Middle frontal gyrus (tissue), 1 donor: ENCODE results near the gene ABCB11.

Source experiments
- DNase-seq: peaks from one replicate; pipeline ENCODE4 v3.0.0-alpha.2; 2015; ENCODE audit warnings: low spot score; ENCODE audit errors: extremely low spot score

The ABCB11 gene

DNA sequence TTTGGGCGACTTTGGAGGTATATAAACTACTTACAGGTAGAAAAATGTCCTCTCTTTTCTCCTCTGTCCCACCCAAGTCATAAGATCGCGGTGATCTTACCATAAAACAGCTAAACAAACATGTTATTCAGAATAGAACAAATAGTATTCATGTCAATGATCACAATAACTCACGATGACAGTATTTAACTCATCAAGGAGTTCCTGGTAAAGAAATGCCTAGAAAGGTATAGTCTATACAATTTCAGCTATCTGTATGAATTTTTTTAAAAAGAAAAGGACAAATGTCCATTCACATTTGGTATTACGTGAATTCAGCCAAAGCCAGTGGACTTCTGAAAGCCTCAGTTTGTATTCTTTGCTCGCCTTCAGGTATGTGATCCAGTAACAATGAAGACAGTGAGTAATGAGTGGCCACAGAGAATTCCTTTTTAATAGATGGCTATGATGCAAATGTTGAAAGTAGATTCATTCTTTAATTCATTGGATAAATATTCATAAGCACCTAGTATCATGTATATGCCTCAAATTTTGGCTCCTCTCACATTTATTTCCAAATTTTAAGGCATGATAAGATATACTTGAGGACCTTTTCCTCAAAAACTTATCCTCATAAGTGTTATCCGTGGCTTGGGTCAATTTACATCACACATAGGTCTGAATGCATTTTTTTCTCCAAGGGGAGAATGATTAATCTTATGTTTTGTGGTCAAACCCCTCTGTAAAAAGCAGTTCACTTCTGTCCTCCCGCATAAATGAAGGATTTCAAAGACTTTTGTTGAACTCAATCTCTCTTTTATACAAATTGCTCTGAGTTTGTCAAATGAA, 20.3 kb downstream of the ABCB11 start:
- no peak for DNase-seq

DNA sequence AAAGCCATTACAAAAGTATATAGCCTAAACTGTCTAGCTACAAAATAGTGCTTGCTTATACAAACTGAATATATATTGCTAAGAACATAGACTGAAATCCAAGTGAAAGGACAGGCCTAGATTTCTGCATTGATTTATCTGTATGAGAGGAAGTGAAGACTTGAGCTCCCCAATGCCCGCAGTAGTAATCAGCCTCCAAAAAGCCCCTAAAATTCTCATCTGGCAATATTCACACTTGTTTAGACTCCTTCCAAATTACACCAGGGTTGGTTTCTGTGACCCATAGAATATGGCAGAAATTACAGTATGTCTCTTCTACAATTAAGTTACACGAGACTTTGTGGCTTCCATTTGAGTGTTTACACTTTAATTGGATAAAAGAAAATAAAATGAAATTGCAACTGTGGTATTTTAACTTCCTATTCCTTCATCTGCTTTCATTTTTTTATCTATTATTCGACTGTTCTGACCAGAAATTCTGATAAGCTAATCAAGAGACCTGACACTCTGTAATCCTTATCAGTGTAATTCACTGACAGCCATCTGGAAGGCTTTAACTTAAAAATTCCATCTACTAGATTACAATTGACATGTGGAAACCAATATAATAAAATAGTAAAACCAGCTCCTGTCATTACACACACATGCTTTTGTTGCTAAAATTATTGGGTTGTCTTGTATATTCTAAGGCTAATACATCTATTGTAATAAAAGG, 21.1 kb downstream of the ABCB11 start:
- DNase-seq: no peak

DNA sequence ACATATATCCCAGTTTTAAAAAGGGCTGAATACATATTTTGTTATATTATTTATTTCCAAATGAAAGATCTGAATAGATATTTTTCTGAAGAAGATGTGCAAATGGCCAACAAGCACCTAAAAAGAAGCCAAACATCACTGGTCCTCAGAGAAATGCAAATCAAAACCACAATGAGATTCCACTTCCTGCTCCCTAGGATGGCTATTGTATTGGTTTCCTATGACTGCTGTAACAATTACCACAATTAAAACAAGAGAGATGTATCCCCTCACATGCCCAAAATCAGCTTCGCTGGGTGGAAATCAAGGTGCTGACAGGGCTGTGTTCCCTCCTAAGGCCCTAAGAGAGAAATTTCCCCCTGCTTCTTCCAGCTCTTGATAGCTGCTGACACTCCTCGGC, 23.2 kb downstream of the ABCB11 start:
- no peak for DNase-seq

DNA sequence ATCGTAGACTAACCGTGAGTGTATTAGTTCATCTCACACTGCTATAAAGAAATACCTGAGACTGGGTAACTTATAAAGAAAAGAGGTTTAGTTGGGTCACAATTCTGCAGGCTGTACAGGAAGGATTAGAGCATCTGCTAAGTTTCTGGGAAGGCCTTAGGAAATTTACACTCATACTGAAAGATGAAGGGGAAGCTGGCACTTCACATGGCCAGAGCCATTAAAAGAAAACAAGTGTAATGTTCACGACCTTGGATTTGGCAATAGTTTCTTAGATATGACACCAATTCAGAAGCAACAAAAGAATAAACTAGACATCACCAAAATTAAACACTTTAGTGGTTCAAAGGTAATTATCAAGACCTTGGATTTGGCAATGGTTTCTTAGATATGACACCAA, 23.8 kb downstream of the ABCB11 start:
- DNase-seq: no peak

DNA sequence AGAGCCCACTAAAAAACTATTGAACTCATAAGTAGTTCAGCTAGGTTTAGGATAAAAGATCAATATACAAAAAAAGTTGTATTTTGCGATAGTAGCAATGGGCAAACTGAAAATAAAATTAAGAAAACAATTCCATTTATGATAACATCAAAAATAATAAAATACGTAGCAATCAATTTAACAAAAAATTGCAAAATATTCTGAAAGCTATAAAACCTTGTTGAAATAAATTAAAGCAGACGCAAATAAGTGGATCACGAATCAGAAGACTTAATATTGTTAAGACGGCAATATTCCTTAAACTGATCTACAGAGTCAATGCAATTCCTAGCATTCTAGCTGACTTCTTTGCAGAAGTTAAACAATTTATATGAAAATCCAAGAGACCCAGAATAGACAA, 24.5 kb downstream of the ABCB11 start:
- no peak for DNase-seq

DNA sequence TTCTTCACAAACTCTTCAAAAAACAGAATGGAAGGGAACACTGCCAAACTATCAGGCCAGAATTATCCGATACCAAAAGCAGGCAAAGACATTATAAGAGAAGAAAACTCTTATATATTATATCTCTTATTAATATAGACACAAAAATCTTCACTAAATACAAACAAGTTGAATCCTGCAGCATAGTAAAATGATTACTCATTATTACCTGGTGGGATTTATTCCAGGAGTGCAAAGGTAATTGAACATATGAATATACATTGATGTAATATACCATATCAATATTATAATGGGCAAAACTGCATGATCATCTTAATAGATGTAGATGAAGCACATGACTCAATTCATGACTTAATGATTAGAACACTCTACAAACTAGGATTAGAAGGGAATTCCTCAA, 25.1 kb downstream of the ABCB11 start:
- no peak for DNase-seq

DNA sequence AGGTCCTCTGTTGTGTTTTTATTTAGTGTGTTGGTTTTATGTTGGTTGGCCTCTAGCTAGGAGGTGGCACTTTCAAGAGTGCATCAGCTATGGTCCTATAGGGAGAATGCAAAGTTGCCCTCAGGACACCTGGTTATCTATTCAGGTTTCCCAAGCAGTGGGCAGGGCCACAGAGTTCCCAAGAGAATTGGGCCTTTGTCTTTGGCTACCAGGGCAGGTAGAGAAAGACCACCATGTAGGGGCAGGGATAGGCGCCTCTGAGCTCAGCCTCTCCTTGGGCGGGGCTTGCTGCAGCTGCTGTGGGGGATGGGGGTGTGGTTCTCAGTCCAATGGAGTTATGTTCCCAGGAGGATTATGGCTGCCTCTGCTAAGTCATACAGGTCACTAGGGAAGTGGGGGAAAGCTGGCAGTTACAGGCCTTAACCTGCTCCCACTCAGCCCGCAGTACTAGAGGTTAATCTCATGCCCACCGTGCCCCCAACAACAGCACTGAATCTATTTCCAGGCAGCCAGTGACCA, 26.0 kb downstream of the ABCB11 start:
- no peak for DNase-seq

DNA sequence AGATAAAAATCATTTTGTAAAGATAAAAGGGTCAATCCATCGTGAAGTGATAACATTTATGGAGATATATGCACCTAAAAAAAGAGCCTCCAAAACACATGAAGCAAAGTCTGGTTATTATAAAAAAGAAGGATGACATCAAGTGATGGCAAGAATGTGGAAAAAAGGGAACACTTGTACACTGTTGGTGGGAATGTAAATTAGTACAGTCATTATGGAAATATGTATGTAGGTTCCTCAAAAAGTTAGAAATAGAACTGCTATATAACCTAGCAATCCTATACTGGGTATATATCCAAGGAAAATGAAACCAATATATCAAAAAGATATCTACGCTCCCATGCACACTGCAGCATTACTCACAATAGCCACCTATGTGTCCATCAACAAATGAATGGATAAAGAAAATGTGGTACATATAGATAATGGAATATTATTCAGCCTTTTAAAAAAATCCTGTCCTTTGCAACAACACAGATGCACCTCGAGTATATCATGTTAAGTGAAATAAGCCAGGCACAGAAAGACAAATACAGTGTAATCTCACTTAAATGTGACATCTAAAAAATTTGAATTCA, 28.9 kb downstream of the ABCB11 start:
- no peak for DNase-seq

DNA sequence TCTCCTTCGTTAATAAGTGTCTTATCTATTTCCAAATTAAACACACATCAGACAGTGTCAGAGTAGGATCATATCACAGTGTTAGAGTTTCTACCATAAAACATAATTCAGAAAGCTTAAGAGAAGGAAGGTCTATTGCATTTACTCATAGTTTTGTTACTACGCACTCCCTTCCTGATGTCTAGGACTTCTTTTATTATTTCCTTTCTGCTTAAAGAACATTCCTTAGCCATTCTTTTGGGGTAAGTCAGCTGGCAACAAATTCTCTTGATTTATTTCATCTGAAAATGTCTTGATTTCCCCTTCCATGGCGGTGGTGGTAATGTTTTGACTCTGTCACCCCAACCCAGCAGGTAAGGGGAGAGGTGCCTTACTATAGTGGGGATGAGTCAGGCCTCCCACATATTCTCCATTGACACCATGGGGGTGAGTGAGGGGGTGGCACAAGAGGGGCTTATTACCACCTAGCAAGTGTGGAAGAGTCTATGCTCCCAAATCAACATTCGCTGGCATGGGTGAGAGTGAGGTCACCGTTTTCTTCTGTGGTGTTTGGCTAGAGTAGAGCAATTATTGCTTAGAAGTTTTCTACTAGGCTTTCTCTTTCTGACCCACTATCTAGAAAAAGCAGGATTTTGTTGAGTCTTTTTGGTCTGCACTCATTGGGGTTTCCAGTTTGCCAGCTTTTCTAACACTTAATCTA, 29.9 kb downstream of the ABCB11 start:
- no peak for DNase-seq

DNA sequence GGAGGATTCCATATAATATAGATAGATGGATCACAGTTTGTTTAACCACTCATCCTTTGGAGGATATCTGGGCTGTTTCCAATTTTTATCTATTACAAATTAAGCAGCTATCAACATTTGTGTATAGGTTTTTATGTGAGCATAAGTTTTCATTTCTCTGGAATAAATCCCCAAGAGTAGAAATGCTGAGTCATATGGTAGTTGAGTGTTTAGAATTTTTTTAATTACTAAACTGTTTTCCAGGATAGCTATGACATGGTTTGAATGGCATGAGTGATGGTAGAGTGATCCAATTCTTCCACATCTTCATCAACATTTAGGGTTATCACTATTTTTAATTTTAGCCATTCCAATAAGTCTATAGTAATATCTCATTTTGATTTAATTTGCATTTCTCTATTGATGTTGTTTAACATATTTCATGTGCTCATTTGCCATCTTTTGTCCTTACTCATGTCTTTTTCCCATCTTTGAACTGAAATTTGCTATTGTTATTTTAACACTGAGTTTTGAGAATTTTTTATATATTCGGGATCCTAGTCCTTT, 31.4 kb downstream of the ABCB11 start:
- no peak for DNase-seq

DNA sequence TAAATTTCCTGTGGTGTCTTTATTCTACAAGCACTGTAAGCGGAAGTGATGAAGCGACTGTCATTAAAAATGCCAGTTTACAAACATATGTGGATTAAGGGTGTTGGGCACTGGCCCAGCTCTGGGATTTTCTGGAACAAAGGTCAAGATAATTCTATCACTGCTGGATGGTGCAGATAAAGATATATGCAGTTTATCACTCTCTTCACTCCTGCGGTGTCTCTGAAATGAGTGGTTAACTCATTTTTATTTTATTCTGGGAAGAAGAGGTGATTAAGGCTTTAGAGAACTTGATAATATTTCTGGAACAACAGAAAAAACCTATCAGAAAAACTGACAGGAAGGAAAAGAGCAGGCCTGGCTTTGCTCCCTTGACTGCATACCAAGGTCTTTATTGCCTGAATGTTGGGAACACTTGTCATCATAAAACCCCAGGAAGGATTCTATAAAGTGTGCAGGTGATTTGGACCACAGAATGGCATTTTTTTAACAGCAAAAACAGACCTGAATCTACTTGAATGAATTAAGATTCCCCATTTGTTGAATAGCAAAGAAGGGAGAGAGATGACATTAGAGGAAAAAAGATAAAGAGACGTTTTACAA, 32.4 kb downstream of the ABCB11 start:
- DNase-seq: no peak

DNA sequence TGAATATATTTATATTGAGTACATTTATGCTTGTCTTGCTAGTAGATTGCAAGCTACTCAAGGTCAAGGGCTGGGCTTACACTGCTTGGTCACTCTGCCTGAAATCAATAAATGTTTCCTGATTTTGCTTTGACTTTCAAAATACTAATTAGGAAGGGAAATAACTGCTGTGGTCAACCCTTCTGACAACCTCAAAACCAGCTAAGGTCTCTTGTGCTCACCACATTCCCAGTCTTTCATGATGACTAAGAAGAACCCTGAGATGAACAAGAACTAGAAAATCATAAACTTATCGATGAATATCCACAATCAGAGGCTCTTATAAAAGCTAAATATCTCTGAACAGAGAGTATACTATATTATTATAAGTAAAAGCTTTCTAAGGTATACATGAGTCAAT, 33.3 kb downstream of the ABCB11 start:
- DNase-seq: no peak

DNA sequence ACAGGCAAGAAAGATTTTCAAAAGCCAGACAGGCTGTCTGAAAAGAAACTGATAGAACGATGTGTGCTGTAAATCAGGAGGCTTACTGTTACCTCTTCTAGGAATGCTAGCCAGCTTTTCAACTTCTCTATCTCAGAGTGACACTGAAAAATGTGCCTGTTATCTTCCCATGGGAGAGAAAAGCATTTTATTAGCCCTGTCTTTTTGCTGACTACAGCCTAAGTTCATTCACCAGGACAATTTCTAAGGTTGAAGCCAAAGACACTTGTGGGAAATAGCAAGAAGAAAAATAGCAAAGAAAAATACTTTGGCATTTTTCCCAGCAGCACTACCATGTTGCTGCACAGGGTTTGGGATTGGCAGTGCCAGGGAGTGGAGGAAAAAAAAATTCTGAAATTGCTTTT, 34.0 kb downstream of the ABCB11 start:
- DNase-seq: no peak

DNA sequence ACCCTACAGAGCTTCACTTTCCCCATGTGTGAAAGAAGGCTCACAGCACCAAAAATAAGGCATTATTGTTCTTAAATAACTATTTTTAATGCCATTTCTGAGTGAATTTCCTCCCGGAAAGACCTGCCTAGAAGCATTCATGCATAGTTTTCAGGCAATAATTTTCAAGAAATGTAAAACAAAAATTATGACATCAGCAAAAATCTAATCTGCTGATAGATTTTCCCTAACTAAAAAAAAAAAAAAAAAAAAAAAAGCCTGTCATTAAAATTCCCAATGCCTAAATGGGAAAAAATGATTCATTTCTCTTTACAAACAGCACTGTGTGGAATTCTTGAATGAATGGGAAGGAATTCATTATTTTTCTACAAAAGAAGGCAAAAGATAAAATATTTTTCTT, 35.4 kb downstream of the ABCB11 start:
- no peak for DNase-seq

DNA sequence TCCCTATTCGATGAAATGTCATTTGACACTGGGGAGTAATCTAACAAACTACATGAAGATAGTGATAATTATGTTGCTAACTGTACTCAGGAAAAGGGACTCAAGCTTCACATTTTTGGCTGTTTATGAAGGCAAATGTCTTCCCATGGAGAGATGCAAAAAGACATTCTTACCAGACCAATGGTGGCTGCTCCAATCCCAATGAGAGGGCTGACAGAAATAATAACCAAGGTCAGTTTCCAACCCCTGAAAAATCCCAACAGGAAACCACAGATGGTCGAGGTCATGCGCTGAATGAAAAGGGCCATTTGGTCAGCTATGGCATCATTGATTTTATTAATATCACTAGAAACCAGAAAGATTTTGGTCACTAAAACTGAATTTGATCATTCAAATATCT, 37.6 kb downstream of the ABCB11 start:
- no peak for DNase-seq

DNA sequence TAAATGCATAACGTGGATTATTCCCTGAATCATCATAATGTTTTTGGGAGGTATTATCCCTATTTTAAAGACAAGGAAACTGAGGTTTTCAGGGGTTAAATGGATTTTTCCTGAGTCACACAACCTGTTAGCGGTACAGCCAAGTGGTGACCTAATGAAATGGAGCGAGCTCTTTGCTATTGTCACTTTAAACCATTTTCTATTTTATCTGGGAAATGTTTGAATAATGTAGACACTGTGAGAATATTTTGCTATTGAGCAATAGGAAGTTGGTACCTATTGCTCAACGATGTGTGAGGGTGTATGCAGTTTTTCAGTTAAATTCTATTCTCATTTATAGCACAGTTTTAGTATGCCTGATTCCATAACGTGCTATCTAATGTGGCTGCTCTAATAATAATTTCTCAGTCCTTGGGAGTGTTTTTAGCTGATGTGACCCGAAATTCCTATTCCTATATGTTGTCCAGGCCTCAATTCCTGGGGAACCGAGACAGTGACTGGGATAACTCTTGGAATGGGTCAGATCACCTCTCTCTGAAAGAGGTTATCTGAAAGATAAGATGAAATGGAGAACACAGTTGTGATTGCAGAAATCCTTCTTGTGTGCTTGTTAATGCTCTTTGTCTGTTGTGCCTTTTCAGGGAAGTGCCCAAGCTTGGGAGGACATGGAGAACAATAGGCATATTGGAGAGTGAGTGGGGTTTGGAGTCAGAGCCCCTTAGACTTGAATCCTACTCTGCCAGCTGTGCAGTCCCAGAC, 38.4 kb downstream of the ABCB11 start:
- no peak for DNase-seq

DNA sequence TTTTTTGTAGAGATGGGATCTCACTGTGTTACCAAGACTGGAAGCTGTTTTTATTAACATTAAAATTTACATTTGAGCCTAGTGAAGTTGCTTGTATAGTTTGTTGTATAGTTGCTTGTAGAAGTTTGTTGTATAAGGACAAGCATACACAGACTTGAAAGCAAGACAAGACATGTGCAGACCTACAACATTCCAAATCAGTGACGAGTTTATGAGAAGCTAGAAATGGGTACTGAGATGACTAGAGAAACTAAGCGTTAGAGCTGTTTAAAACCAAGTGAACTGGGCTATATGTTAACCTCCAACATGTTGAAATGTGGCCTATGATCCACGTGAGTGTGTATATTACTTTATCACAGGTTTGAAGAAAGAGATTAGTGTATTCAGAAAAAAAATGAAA, 39.1 kb downstream of the ABCB11 start:
- no peak for DNase-seq

DNA sequence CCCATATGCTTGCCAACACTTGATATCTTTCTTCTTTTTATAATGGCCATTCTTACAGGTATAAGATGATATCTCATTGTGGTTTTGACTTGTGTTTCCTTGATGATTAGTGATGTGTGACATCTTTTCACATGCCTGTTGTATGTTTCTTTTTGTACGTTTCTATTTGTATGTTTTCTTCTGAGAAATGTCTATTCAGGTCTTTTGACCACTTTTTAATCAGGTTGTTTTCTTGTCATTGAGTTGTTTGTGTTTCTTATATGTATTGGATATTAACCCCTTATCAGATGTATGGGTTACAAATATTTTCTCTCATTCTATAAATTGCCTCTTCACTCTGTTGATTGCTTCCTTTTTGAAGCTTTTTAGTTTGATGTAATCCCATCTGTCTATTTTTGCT, 42.4 kb downstream of the ABCB11 start:
- no peak for DNase-seq

DNA sequence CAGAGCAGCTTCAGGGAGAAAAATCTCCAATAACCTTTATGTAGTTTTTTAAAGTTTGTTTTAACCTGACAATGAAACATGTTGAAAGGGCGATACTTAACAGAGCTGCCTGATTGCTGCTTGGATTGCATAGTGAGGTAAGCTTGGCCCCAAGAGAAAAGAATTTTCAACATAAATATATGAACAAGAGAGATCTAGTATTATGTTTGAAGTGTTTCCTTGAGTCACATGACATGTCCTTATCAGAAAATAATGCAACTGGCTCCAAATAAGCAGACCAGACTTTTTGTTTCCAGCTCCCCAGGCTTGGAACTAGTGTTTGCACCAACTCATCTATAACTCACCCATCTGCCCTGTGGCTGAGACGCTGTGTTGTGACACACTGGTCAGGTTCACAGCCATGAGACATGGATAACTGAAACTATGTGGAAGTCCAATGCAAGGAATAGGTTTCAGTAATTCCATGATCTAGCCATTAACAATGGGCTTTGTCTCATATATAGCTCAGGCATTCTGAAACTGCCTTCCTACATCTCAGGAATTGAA, 44.7 kb downstream of the ABCB11 start:
- no peak for DNase-seq

DNA sequence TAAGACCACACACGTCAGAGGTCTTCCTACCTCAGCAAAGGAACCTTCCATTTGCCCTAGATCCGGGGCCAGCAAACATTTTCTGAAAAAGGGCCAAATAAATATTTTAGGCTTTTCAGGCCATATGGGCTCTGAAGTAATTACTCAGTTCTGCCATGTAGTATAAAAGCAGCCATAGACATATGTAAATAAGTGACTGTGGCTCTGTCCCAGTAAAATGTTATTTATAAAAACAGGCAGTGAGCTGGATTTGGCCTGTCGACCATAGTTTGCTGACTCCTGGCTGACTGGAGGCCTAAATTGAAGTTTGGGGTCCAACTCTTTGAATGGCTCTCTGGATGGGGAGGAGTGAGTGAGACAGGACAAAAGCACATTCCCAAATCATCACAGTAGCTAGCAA, 49.5 kb downstream of the ABCB11 start:
- no peak for DNase-seq
